Transverse colon (tissue), 4 donors: ENCODE data around the gene STT3B. TPM values are rescaled to one million over a fixed set of nuclear protein-coding genes. Genes with fewer than 3 reads are reported as not detected.

Source experiments
- DNase-seq: peaks from one replicate; pipeline ENCODE4 v3.0.0-alpha.2; 2019
- H3K27ac ChIP-seq, 4 donors: fragments of 200-600 bp; sonication (generic); 2 replicates each; pipeline ENCODE4 v1.5.1; 2016 to 2018; ENCODE audit warnings: inconsistent platforms in 4 of 4
- H3K27me3 ChIP-seq: fragments of 200-600 bp; sonication (generic); 2 replicates; pipeline ENCODE4 v1.5.1; 2017; ENCODE audit warnings: inconsistent platforms
- H3K36me3 ChIP-seq, 4 donors: fragments of 200-600 bp; sonication (generic); 2 replicates each; pipeline ENCODE4 v1.5.1; 2017 to 2019; ENCODE audit warnings: inconsistent platforms in 4 of 4
- H3K4me1 ChIP-seq, 4 donors: fragments of 200-600 bp; sonication (generic); 2 replicates each; pipeline ENCODE4 v1.5.1; 2017 to 2020; ENCODE audit warnings: inconsistent platforms in 4 of 4
- H3K4me3 ChIP-seq, 4 donors: fragments of 200-600 bp; sonication (generic); 1 replicate in 1 of 4; 2 replicates in 3 of 4; pipeline versions ENCODE4 v1.5.1 to v1.6.1; 2017 to 2019; ENCODE audit warnings: inconsistent platforms in 4 of 4
- H3K9me3 ChIP-seq, 2 donors: fragments of 200-600 bp; sonication (generic); 2 replicates each; pipeline ENCODE4 v1.5.1; 2017 to 2019; ENCODE audit warnings: inconsistent platforms in 2 of 2
- CTCF ChIP-seq, 5 experiments: fragments of 200-600 bp in 3 of 5; fragments of 450-650 bp in 2 of 5; sonication (generic) in 3 of 5; IDR thresholded peaks; 1 replicate in 2 of 5; 2 replicates in 3 of 5; pipeline ENCODE4 v1.5.1; 2016 to 2017; ENCODE audit warnings: antibody characterized with exemption in 5 of 5, inconsistent platforms in 3 of 5, mild to moderate bottlenecking in 2 of 5, moderate library complexity in 1 of 5
- EP300 ChIP-seq: sonication (generic); formaldehyde crosslinking; IDR thresholded peaks from one replicate; pipeline ENCODE4 v1.6.1; 2017; ENCODE audit warnings: antibody characterized with exemption, low read depth
- POLR2A ChIP-seq: fragments of 450-650 bp; IDR thresholded peaks from one replicate; pipeline ENCODE4 v1.6.1; 2016; ENCODE audit warnings: antibody characterized with exemption, mild to moderate bottlenecking, moderate library complexity
- POLR2AphosphoS5 ChIP-seq, 3 donors: sonication (generic); formaldehyde crosslinking; IDR thresholded peaks; one replicate each; pipeline ENCODE4 v1.6.1; 2016; ENCODE audit warnings: antibody characterized with exemption in 3 of 3
- WGBS, 2 donors: methylation state at CpG; one replicate each; pipeline ENCODE4 v1.1.5; 2018; ENCODE audit warnings: low coverage in 1 of 2; 5-methylcytosine and 5-hydroxymethylcytosine counted together
- in situ Hi-C, 4 donors: fragments of 200-750 bp; cut with MboI; loops; one replicate each; pipeline versions ENCODE4 v1.15.0 to v1.15.1; 2017; ENCODE audit warnings: low sequenced_read_pairs in 3 of 4, low pct_ligation_motif_present in 1 of 4, low pct_unique_long_range_greater_than_20kb in 1 of 4
- intact Hi-C: fragments of 100-400 bp; cut with DNase I; formaldehyde crosslinking; loops from one replicate; pipeline ENCODE4 v1.15.1; 2023; ENCODE audit warnings: low total_unique reads
- total RNA-seq, 4 donors: library from RNA; depleted of rRNA; stranded (reverse); fragments of >200 nt; gene quantifications; one replicate each; pipeline ENCODE4 v1.1.0, GENCODE V29; 2016

STT3B gene
- total RNA-seq, 4 donors from 2014 or later: 32.8 to 128 (median 60.9) TPM

GRCh38 chr3:31673950-31674349 is 141.2 kb downstream of the STT3B start:
- Histone ChIP-seq H3K4me1 (peaks cover 0 to 19% (median 8%) of the 10 kb centered on the region in 4 donors), H3K27me3 (no peaks in the 10 kb centered on the region), H3K27ac (no peak overlapping the region), H3K36me3 (no peaks in the 10 kb centered on the region), H3K4me3 (no peak overlapping the region), H3K9me3 (no peaks in the 10 kb centered on the region)
- no peak for DNase-seq
- 89 to 100% methylated on average over 1 of the region's 1 CpG for WGBS, 2 donors
- intact Hi-C loops (no loop called here), in situ Hi-C loops (no loop called here)
- TF ChIP-seq EP300 (no peak), POLR2AphosphoS5 (IDR thresholded peaks at IDR 0.05) (no peak), CTCF (IDR thresholded peaks at IDR 0.05) (no peak), POLR2A (no peak)

GRCh38 chr3:31676556-31676955 is 143.8 kb downstream of the STT3B start:
- H3K36me3 ChIP-seq: no peaks in the 10 kb centered on the region
- intact Hi-C loops (no loop called here), in situ Hi-C loops (no loop called here)
- no peaks in the 10 kb centered on the region for H3K9me3 ChIP-seq
- peaks cover 0 to 3% (median 0%) of the 10 kb centered on the region in 4 donors for H3K4me1 ChIP-seq
- 91 to 97% methylated on average over 4 to 8 of the region's 8 CpGs for WGBS, 2 donors
- no peak for DNase-seq
- no peaks in the 10 kb centered on the region for H3K27me3 ChIP-seq
- H3K4me3 ChIP-seq: no peak overlapping the region
- H3K27ac ChIP-seq: no peak overlapping the region
- TF ChIP-seq POLR2A: no peak
- no peak for TF ChIP-seq POLR2AphosphoS5 (IDR thresholded peaks at IDR 0.05)
- TF ChIP-seq CTCF (IDR thresholded peaks at IDR 0.05): no peak
- no peak for TF ChIP-seq EP300

GRCh38 chr3:31680072-31680870 is 147.5 kb downstream of the STT3B start:
- no peak for TF ChIP-seq POLR2AphosphoS5 (IDR thresholded peaks at IDR 0.05)
- no peak for TF ChIP-seq POLR2A
- no peak for TF ChIP-seq CTCF (IDR thresholded peaks at IDR 0.05)
- no peak for TF ChIP-seq EP300
- 70 to 91% methylated on average over 4 to 10 of the region's 10 CpGs for WGBS, 2 donors
- intact Hi-C loops (no loop called here), in situ Hi-C loops (no loop called here)
- H3K9me3 ChIP-seq: no peaks in the 10 kb centered on the region
- no peaks in the 10 kb centered on the region for H3K4me1 ChIP-seq
- H3K27me3 ChIP-seq: no peaks in the 10 kb centered on the region
- H3K4me3 ChIP-seq: no peak overlapping the region
- peaks cover 0 to 10% (median 0%) of the 10 kb centered on the region in 4 donors for H3K36me3 ChIP-seq
- no peak for DNase-seq
- H3K27ac ChIP-seq: no peak overlapping the region
